Activated CD8-positive, alpha-beta T cell treated with anti-CD3 and anti-CD28 coated beads for 36 hours (primary cell): Measurements from ENCODE around the gene GPATCH4. TPM values are rescaled to one million over a fixed set of nuclear protein-coding genes. Genes with fewer than 3 reads are reported as not detected.

Experiments used
- ATAC-seq: fragments of 200-7000 bp; cut with Tn5 transposase; one replicate; pipeline ENCODE4 v1.10.0; 2021; ENCODE audit warnings: mild to moderate bottlenecking, moderate library complexity
- CTCF ChIA-PET: fragments of 350-600 bp; sonication (Branson Sonifier 250); formaldehyde crosslinking; loops from one replicate; lab custom pipeline; 2021; ENCODE audit warnings: antibody characterized with exemption; lab: Charles Lee
- POLR2A ChIA-PET: fragments of 350-600 bp; sonication (Branson Sonifier 250); formaldehyde crosslinking; loops from one replicate; lab custom pipeline; 2021; ENCODE audit warnings: antibody characterized with exemption; lab: Charles Lee
- DNase-seq: peaks from one replicate; pipeline ENCODE4 v3.0.0-alpha.2; 2020
- H3K27ac Mint-ChIP-seq: one replicate; pipeline ENCODE4 v1.8.0; 2021; ENCODE audit warnings: mild to moderate bottlenecking, mixed read lengths
- H3K27me3 Mint-ChIP-seq: one replicate; pipeline ENCODE4 v1.8.0; 2021; ENCODE audit warnings: mixed read lengths
- H3K36me3 Mint-ChIP-seq: one replicate; pipeline ENCODE4 v1.8.0; 2021; ENCODE audit warnings: low read depth, mixed read lengths
- H3K4me1 Mint-ChIP-seq: one replicate; pipeline ENCODE4 v1.8.0; 2021; ENCODE audit warnings: low read depth, mixed read lengths
- H3K4me3 Mint-ChIP-seq: one replicate; pipeline ENCODE4 v1.8.0; 2021; ENCODE audit warnings: mild to moderate bottlenecking, moderate library complexity, mixed read lengths
- H3K9me3 Mint-ChIP-seq: one replicate; pipeline ENCODE4 v1.8.0; 2021; ENCODE audit warnings: mixed read lengths
- CTCF ChIP-seq: fragments of 200-600 bp; IDR thresholded peaks from one replicate; pipeline ENCODE4 v1.8.0; 2022; ENCODE audit warnings: antibody characterized with exemption, mild to moderate bottlenecking
- intact Hi-C: fragments of 100-400 bp; cut with micrococcal nuclease; formaldehyde crosslinking; loops from one replicate; pipeline ENCODE4 v1.10.0; 2022
- total RNA-seq, 2 experiments: library from RNA; stranded (reverse); gene quantifications; one replicate each; pipeline ENCODE4 v1.2.3, GENCODE V29; 2021

The GPATCH4 gene
- total RNA-seq, 2 experiments from 2014 or later: 50.7 to 51.0 TPM

DNA sequence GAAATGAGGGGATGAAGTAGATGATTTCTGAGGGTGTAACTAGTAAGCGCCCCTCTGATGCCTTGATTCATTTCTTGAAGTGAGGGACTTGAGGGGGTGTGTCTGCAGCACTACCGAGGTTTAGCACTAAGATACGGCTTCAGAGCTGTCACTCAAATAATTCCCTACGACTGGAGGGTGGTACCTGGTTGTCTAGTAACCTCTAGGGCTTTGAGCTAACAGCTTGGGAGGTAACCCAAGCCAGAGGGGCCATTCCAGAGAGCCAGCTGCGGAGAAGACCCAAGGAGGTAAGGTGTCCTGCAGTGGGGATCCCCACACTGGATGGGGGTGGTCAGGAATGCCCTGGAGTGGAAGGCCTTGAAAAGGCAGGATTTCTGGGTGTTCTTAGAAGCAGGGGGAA lies 21.8 kb downstream of the GPATCH4 start, which contains the start of gene TTC24:
Gene TTC24, plus strand, starts transcription at position 252 of the 400 bp plus-strand sequence. CDS start 1,642 bp downstream, outside the sequence.
- Mint-ChIP-seq H3K4me1 (peaks cover 10% of the 10 kb centered on the region), H3K27ac (no peak within 1 kb of the TSS), H3K36me3 (peaks cover 12% of the 10 kb centered on the region), H3K9me3 (no peaks in the 10 kb centered on the region), H3K4me3 (no peak within 1 kb of the TSS), H3K27me3 (no peaks in the 10 kb centered on the region)
- POLR2A ChIA-PET: interaction anchor here (1.0 to 5.5 kb wide), 3 partner anchors 14 to 67 kb away, joined by 4 to 66 read pairs (median 5); partner anchors contain the start of gene NAXE
- no peak for ATAC-seq
- TF ChIP-seq CTCF: no peak
- DNase-seq: no peak
- intact Hi-C loops: no loop called here
- CTCF ChIA-PET: interaction anchor here (0.9 to 4.8 kb wide), 5 partner anchors 15 to 194 kb away, joined by 3 to 39 read pairs (median 5); partner anchors contain the start of gene MEF2D

- TF ChIP-seq CTCF: no peak
- Mint-ChIP-seq H3K27ac (peak overlapping the region; percentile 35), H3K36me3 (peaks cover 6% of the 10 kb centered on the region), H3K4me1 (peaks cover 7% of the 10 kb centered on the region), H3K4me3 (no peak overlapping the region), H3K27me3 (peaks cover 2% of the 10 kb centered on the region), H3K9me3 (no peaks in the 10 kb centered on the region)
- ChIA-PET POLR2A (interaction anchor here (5.5 kb wide), 1 partner anchor 15 kb away, joined by 66 read pairs; the partner anchor contains the start of gene NAXE), CTCF (interaction anchor here (2.1 to 4.8 kb wide), 2 partner anchors 96 to 193 kb away, joined by 7 to 39 read pairs; no protein-coding TSS in a partner anchor)
- intact Hi-C loops: no loop called here
- no peak for DNase-seq
- ATAC-seq: no peak
These were observed 23.2 kb downstream of the GPATCH4 start for GRCh38 chr1:156578055-156578454.

- intact Hi-C loops: no loop called here
- ChIA-PET POLR2A (interaction anchor here (5.5 kb wide), 1 partner anchor 16 kb away, joined by 66 read pairs; the partner anchor contains the start of gene NAXE), CTCF (interaction anchor here (2.1 kb wide), 1 partner anchor 192 kb away, joined by 7 read pairs; no protein-coding TSS in a partner anchor)
- H3K4me3 Mint-ChIP-seq: no peak overlapping the region
- DNase-seq: no peak
- no peak for ATAC-seq
- peaks cover 1% of the 10 kb centered on the region for H3K36me3 Mint-ChIP-seq
- H3K27ac Mint-ChIP-seq: no peak overlapping the region
- peaks cover 7% of the 10 kb centered on the region for H3K27me3 Mint-ChIP-seq
- no peaks in the 10 kb centered on the region for H3K9me3 Mint-ChIP-seq
- peaks cover 9% of the 10 kb centered on the region for H3K4me1 Mint-ChIP-seq
- TF ChIP-seq CTCF: no peak
These were observed 23.7 kb downstream of the GPATCH4 start for GRCh38 chr1:156577550-156577949.

GRCh38 chr1:156574039-156574633 lies 27.1 kb downstream of the GPATCH4 start:
- intact Hi-C loops: no loop called here
- POLR2A ChIA-PET: interaction anchor here (3.8 kb wide), 1 partner anchor 8 kb away, joined by 18 read pairs; no protein-coding TSS in a partner anchor

More at GRCh38 chr1:156574039-156574633, 27.1 kb downstream of the GPATCH4 start:
- CTCF ChIA-PET: interaction anchor here (0.9 to 2.4 kb wide), 4 partner anchors 12 to 93 kb away, joined by 3 to 9 read pairs (median 3); partner anchors contain the start of gene HAPLN2
- no peak for ATAC-seq
- no peak for DNase-seq
- Mint-ChIP-seq H3K27me3 (peaks cover 22% of the 10 kb centered on the region), H3K4me1 (peaks cover 16% of the 10 kb centered on the region), H3K27ac (no peak overlapping the region), H3K4me3 (no peak overlapping the region), H3K36me3 (peaks cover 2% of the 10 kb centered on the region), H3K9me3 (no peaks in the 10 kb centered on the region)
- no peak for TF ChIP-seq CTCF
